HG02840 (cell line): ENCODE results near the gene PADI6.
"Not testable (repeated sequence)": the region's sequence is repeated elsewhere in the genome, so short reads cannot be mapped to it uniquely, and the experiment has no call there.

Experiments
- ATAC-seq: cut with Tn5 transposase; IDR thresholded peaks from one replicate; pipeline ENCODE4 v1.9.1; 2021; ENCODE audit warnings: mild to moderate bottlenecking, moderate library complexity, moderate number of reproducible peaks; ENCODE audit not compliant: unreplicated experiment, low FRiP score

Gene PADI6

DNA sequence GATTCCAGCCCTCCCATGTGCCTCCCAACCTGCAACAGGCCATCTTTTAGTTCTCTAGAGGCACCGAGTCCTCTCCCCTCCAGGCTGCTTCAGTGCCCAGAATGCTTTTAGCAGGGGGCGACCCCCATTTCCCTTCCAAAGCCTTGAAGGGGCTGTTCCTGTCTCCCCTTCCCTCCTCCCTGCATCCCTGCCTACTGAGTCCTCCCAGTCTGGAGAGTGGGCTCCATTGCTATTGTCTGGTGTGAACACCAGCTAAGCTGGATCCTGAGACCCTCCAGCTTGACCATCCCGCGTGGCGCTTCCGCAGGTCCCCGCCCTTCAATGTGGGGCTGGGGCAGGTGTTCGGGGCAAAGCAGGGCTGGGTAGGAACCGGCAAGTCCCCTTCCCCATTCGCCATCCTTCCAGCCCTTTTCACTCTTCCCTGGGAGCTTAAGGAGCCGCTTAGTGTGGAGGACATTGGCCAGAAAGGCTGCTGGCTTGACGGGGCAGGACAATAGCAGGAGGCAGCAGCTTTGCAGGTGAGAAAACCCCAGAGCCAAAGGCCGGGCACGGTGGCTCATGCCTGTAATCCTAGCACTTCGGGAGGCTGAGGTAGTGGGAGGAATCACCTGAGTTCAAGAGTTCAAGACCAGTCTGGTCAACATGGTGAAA, 32.2 kb downstream of the PADI6 start:
- no peak for ATAC-seq

DNA sequence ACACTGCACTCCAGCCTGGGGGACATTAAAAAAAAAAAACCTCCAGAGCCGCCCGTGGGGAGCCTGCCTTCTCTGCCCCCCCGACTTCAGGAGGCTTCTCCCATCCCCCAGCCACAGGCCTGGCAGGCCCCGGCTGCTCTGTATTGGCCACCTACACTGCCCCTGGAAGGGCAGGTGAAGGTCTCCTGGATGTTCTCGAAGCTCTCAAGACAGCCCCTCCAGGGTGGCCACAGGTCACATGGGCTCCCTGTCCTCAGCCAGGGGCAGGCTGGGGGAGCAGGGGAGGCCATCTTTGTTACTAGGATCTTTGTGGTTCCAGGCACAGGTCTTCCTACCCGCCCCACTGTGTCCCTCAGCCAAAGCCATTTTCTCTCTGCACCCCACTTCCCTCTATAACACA, 32.8 kb downstream of the PADI6 start:
- no peak for ATAC-seq

DNA sequence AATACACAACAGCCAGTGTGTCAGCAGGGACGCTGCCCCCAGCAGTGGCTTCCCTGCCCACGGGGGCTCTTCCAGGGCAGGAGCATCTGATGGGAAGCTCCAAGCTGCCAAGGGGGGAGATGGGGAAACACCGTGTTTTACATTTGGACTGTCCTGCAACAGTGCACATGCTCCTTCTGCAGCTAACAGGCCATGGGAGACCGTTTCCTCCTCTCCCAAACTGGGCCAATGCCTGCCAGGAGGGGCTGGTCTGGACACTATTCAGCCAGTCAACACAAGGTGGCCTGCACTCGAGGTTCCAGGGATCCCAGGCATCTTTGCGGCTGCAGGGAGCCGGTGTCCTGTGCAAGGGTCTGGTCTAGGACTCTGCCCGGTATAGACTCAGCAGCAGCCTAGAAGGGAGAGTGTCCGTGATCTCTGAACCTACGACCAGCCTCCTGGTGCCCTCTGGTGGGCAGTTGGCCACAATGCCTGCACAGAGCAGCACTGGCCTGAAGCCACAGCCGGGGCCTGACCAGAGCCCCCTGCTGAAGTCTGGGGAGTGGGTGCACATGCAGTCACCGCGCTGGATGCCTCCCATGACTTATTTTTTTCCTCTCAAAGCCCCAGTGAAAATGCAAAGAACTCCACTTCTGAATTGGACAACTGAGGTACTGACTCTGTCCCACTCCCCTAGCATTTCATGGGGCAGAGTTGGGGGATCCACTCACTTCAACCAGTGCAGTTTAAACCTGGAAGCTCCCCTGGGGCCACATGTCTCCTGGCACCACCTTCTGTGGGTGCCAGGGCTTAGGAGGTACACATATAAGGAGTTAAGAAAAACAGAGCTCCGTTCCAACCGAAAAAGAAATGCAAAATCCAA, 34.1 kb downstream of the PADI6 start:
- no peak for ATAC-seq

DNA sequence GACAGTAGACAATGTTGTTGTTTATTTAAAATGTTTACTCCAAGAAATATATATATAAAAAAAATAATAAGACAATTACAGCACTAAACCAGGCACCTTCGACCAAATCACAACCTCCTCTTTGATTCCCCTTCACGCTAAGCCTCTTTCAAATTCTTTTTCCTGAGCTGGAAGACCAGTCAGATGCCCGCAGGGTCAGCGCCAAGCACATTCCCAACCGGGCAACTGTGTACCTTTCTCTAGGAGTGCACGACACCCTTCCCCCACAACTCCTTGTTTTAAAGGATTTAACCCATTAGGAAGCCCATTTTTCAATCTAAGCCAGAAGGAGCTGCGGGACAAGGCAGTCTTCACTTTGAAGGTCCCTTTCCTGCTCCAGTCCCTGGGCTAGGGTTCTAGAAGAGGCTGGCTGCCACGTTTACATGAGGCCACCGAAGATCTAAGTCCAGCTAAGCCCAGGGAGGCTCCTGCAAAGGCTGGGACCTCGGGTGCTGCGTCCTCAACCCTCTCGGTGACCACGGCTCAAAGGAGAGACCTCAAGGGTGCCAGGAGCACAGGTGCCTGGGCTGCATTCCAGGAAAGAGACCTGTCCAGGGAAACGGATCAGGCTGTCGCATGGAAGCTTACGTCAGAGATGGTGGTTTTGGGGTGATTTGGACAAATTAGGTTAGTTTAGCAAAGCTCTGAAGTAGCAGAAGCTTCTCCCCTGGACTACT, 34.9 kb downstream of the PADI6 start:
- not testable (repeated sequence) for ATAC-seq

- not testable (repeated sequence) for ATAC-seq
These were observed 36.0 kb downstream of the PADI6 start for GRCh38 chr1:17407786-17408514.

- ATAC-seq = no peak
These were observed 37.4 kb downstream of the PADI6 start for GRCh38 chr1:17409391-17409811.

- ATAC-seq = no peak
These were observed 40.3 kb downstream of the PADI6 start for GRCh38 chr1:17412093-17412870.

DNA sequence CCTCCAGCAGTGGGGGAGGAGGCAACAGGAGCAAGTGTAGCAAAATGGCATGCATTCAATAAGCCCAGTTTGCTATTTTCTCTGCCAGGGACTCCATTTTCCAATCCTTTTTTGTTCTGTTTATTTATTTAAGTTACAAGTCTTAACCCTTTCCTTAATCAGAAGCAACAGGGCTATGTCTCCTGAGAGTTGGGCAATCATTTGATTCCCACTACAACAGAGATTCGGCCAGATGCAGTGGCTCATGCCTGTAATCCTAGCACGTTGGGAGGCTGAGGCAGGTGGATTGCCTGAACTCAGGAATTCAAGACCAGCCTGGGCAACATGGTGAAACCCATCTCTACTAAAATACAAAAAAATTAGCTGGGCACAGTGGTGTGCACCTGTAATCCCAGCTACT, 42.0 kb downstream of the PADI6 start:
- no peak for ATAC-seq

GRCh38 chr1:17416389-17416788, 44.4 kb downstream of the PADI6 start:
- ATAC-seq = no peak

- no peak for ATAC-seq
These were observed 47.8 kb downstream of the PADI6 start for GRCh38 chr1:17419626-17420328.

DNA sequence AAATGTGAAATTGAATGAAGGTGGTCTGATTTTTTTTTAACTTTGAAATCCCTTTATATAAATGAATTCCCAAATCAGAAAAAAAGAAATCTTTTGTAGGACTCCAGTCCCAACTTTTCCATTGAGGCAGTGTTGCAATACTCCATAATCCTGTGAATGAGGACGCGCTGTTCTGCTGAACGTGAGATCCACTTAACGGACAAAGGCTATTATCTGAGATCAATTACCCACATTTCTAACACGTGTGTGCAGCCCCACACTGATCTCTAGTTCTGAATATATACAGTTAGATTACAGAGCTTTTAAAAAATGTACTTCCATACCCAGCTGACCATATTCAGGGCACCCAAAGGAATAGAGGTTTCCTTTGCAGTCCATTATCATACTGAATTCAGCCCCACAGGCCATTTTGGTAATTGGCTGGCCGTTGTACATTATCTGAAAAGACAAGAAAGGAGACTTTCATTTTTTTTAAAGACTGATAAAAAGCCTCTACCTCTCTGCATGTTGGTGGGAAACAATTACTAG, 48.5 kb downstream of the PADI6 start:
- ATAC-seq = no peak

GRCh38 chr1:17422461-17422860, 50.5 kb downstream of the PADI6 start:
- ATAC-seq = no peak

- ATAC-seq = no peak
These were observed 51.8 kb downstream of the PADI6 start for GRCh38 chr1:17423781-17424245.

DNA sequence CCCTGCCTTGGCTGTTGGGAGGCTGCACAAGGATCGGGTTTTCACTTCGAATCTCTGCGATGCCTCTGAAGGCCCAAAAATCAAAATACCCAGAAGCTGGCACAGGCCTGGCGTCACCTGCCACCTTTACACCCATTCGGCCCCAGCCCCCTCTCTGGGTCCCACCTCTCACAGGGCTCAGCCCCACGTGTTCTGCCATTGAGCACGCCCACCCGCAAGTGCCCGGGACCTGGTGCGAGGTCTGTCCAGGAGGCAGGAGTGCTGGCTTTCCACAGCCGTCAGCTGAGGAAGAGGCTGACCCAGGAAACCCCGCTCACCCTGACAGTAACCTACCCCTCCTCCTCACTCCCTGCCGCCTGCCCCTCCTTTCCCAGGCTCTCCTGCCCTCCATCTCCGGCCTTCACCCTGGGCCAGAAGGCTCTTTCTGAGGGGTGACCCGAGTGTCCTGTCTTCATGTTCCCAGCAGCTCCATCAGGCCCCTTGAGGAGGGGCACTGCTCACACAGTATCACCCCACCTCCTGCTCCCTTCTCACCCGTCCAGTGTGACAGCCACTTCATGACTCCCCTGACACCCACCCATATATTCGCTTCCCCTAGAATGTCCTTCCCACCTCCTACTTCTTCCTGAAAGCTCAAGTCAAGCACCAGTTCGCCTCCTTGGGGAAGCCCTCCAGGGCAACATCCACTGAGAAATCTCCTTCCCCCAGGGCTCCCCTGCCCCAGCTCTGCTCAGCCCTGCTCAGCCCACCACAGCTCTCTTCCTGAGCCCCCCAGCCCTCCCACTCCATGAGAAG, 54.0 kb downstream of the PADI6 start:
- no peak for ATAC-seq

DNA sequence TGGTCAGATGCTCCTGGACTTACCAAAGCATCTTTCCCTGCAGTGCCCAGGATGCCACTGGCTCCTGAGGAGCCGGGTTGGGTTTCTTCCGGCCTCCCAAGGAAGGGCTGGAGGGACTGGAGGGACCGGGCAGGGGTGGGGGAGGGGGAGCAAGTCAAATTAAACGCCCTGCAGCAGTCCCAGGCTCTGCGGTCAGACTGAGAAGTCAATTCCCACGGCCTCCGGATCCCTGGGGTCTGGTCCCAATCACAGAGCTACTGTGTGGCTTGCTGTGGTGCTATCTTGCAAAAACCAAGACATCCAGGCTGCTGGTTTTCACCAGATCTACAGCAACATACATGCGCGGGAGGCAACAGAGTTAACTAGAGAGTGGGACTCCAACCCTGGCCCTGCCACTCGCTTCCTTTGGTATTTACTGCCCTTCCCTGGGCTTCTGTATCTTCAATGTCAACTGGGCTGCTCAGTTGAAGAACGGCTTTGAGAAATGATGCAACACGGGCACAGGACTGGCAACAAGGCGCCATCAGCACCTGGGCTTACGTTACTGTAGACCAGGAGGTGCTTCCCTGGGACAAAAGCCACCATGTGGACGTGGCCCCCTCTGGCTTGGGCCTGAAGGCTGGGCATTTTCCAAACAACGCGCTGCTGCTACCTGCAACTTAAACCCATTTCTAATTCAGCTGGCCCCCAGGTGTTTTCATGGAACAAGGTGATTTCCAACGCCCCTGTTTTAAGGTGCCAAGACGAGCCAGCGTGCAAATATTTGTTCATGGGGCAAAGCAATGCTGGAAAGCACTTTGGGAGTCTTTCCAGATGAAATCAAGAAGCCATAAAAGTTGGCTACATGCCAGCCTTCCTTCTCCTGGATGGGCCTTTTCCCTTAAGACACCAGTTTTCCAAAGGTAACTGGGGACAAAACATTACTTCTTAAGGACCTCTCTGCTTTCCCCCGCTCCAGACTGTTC, 56.0 kb downstream of the PADI6 start:
- ATAC-seq = no peak

GRCh38 chr1:17429183-17429582, 57.2 kb downstream of the PADI6 start:
- ATAC-seq = no peak

DNA sequence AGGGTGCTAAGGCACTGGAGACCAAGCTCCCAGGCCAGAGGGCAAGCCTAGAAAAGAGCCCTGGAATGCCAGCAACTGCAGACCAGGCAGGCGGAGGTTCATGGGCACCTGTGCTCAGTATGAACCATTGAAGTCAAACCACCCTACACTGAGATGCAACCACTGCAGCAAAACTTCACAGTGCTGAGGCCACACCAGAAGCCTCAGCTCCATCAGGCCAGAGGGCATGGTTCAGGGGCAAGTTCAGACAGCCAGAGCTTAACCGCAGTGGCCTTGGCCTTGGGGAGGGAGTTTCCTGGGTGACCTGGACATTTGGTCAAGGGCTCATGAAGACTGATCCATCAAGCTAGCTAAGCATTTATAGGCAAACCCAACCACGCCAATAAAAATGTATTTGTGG, 60.4 kb downstream of the PADI6 start:
- ATAC-seq = no peak
